IPS-15b (cell line): ENCODE data around the gene ABHD16A.
A peak's percentile ranks its signal among the peaks of the same experiment; 100 is the strongest.

Experiments
- H3K27me3 ChIP-seq: one replicate; pipeline ENCODE4 v1.6.1; 2013; ENCODE audit warnings: low read length; ENCODE audit not compliant: control insufficient read depth, insufficient read depth
- H3K36me3 ChIP-seq: one replicate; pipeline ENCODE4 v1.6.1; 2013; ENCODE audit warnings: low read length; ENCODE audit not compliant: control insufficient read depth, insufficient read depth
- H3K4me1 ChIP-seq: one replicate; pipeline ENCODE4 v1.6.1; 2013; ENCODE audit warnings: mild to moderate bottlenecking, low read length; ENCODE audit not compliant: control insufficient read depth, insufficient read depth
- H3K4me3 ChIP-seq: one replicate; pipeline ENCODE4 v1.5.1; 2013; ENCODE audit warnings: low read depth, low read length
- H3K9ac ChIP-seq: one replicate; pipeline ENCODE4 v1.6.1; 2013; ENCODE audit warnings: low read depth, mild to moderate bottlenecking, low read length
- H3K9me3 ChIP-seq: one replicate; pipeline ENCODE4 v1.6.1; 2013; ENCODE audit warnings: mild to moderate bottlenecking, low read length; ENCODE audit not compliant: control insufficient read depth, insufficient read depth

Gene ABHD16A

DNA sequence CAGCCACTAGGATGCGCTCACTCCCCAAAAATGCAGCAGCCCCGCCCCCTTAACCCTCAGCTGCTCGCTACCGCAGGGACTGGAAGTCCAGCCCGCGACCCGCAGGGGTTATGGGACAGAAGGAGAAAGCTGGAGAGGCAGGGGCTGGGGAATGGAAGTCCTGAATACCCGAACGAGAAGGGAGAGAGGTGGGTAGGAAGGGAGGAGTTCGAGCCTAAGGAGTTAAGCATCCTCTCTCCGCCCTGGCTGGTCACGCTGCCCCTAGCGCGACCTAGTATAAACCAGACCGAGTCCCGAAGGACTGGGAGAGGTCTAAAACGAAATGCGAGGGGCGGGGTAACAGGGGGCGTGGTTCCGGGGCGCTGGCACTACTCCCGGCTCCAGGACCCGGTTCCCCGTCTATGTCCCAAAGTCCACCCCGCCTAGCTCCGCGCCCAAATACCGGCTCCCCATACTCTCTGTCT lies 26.4 kb upstream of the ABHD16A start:
- peak overlapping the region; percentile 93 for H3K4me3 ChIP-seq
- peaks cover 5% of the 10 kb centered on the region for H3K4me1 ChIP-seq
- no peaks in the 10 kb centered on the region for H3K27me3 ChIP-seq
- peaks cover 19% of the 10 kb centered on the region for H3K36me3 ChIP-seq
- H3K9ac ChIP-seq, result peak overlapping the region; percentile 26
- H3K9me3 ChIP-seq, result no peaks in the 10 kb centered on the region

DNA sequence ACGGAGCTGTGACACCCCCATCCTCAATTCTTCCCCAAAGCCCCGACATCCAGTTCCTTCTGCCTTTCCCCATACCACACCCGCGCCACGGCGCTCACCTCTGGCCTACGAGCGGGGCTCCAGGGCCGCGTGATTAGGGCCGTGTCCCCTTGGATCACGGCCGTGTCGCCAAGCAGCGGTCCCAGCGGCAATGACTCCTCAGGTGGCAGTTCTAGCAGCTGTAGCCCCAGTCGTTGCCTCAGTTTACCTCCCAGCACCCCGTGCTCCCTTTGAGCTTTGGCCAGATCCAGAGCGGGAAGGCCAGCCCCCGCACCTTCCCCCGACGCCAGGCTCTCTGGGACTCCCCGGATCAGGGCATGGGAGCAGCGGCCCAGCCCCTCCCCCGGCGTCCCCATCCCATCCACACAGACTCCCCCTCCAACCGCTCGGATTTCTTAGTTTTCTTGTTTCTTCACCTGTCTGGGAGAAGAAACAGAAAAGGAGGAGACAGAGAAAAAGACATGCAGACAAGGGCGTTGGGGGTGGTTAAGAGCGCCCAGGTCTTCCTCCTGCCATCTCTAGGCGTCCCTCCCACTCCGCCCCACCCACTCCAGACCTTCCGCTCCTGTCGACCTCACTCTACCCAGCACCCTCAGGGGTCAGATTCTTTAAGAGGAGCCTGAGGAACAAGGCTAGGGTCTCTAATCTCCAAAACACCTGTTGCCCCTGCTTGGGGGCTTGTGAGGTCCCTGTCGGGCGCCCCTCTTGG lies 25.8 kb upstream of the ABHD16A start, which contains the start of gene DDAH2:
Gene DDAH2 (minus strand): TSS at position 533 of the 748 bp plus-strand sequence. CDS start 138 bp downstream, at position 395.
- H3K9ac ChIP-seq, result peak within 1 kb of the TSS; percentile 26
- H3K36me3 ChIP-seq, result peaks cover 16% of the 10 kb centered on the region
- peak within 1 kb of the TSS; percentile 93 for H3K4me3 ChIP-seq
- no peaks in the 10 kb centered on the region for H3K27me3 ChIP-seq
- no peaks in the 10 kb centered on the region for H3K9me3 ChIP-seq
- H3K4me1 ChIP-seq, result no peaks in the 10 kb centered on the region

DNA sequence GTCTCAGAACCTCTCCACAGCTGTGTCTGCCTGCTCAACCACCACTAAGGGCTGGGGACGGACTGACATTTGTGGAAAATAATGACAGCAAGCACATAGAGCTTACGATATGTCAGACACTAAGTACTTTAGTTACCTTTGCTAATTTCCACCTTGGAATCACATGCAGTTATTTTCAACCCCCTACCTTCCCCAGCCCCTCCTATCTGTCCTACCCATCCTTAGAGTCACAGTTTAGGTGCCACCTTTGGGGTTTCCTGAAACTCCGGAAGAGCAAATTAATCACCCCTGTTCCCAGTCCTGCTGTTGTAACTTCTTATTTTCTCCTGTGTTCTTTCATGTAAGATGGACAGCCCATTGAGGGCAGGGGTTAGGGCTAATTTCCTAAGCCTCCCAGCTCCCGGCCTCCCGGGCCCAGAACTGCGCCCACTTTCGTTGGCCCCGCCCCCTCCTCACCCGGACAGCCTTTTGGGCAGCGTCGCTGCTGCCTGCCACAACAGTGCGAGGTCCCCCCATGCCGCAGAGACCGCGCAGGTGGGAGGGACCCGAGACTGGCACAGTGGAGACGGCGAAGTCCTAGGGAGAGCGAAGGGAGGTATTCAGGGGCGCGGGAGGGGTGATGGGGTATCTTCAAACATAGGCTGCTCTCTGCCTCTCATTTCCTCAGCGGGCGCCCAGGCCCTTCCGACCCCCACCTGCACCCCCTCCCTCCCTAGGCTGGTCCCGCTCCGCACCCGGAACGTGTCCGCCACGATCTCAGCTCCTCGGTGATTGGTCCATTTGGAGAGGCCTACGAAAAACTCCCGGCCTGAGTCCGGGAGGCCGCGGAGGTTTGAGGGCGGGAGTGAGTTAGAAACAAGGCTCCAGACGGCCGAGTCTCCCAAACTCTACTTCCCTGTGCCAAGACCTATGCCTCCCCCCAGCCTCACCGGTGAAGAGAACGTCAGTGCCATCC lies 24.9 kb upstream of the ABHD16A start:
- Histone ChIP-seq H3K36me3 (peaks cover 8% of the 10 kb centered on the region), H3K4me1 (no peaks in the 10 kb centered on the region), H3K9me3 (no peaks in the 10 kb centered on the region), H3K9ac (no peak overlapping the region), H3K27me3 (no peaks in the 10 kb centered on the region), H3K4me3 (peak overlapping the region; percentile 93)

DNA sequence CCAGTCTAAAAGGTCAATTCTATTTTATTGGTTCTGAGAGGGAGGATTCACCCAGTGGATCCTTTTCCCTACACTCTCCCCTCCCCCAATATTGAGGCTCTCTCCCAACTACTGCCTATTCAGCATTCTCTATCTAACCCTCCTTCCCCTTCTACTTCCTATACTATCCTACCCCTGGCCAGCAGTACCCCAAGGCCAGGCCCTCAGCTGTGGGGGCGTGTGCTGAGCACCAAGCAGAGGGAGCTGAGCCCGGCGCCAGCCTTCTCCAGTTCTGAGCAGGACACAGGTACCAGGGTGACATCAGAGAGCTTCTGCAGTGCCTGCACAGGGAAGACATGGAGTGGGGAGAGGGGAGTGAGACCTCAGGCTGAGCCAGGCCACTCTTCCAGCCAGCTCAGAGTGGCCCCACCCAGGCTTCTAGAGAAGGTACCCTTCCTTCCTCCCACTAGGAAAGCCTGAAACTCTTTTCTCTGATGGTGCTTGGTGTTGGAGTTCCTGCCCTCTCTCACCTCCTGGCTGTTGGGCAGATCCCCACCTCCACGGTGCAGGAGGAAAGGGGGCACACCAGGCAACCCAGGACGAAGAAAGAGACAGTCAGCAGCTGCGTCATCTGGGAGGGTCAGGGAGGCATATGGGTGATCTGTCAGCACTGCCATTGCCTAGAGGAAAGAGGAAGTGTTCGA lies 24.1 kb upstream of the ABHD16A start:
- no peaks in the 10 kb centered on the region for H3K4me1 ChIP-seq
- H3K9ac ChIP-seq, result no peak overlapping the region
- peaks cover 8% of the 10 kb centered on the region for H3K36me3 ChIP-seq
- H3K9me3 ChIP-seq, result no peaks in the 10 kb centered on the region
- H3K4me3 ChIP-seq, result no peak overlapping the region
- no peaks in the 10 kb centered on the region for H3K27me3 ChIP-seq

DNA sequence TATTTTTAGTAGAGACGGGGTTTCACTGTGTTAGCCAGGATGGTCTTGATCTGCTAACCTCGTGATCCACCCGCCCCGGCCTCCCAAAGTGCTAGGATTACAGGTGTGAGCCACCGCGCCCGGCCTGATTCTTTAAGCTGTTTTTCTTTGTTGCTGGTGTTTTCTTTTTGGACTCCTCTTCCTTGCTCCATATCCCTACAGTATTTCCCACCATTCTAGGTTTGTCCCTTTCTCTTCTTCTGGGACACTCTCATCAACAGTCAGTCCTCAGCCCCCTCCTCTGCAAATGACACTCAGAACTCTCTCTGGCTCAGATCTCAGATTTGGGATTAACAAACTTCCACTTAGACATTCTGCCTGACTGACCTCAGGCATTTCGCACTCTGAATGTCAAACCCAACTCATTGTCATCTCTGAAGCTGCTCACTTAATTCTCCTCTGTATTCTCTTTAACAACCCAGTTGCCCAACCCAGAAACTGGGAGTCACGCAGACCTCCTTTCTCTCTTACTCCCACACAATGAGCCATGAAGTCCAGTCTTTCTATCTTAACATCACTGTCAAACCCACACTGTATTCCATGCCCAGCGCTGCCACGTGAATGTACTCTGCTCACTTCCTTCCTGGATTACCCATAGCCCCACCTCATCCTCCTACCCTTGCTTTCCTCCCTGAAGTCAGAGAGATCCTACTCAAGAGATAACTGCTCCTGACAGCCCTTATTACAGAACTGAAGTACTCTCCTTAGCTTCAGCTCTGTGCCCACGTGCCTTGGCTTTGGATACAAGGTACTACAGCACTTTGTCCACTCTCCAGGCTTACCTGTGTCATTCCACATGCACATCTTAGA lies 22.6 kb upstream of the ABHD16A start:
- Histone ChIP-seq H3K4me1 (no peaks in the 10 kb centered on the region), H3K4me3 (no peak overlapping the region), H3K9ac (no peak overlapping the region), H3K9me3 (no peaks in the 10 kb centered on the region), H3K36me3 (peaks cover 7% of the 10 kb centered on the region), H3K27me3 (no peaks in the 10 kb centered on the region)

DNA sequence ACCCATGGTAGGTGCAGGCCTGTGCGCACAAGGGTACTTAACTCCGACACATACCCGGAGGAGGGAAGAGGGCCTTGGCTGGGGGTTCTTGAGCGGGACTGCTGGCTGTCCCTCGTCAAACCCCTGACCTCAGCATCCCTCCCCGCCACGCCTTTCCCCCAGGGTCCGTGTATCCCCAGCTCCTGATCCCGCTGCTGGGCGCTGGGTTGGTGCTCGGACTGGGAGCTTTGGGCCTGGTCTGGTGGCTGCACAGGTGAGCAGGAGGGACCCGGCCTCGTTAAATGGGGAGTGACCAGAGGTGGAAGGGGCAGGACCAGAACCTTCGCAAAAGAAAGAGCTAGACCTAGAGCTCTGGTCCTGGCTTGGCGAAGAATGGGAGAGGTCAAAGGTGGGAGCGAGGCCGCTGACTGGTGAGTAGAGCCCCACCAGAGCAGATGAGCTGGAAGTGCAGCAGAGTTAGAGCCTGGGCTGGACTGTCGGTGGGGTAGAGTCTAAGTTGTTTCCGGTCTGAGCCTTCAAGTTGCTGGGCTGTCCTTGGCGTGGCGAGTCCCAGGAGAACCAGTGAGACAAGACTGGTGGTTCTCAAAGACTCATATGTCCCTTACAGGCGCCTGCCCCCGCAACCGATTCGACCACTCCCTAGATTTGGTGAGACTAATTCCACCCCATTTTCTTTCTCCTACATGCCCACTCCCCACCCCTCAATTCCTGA lies 21.0 kb upstream of the ABHD16A start:
- peaks cover 4% of the 10 kb centered on the region for H3K36me3 ChIP-seq
- no peak overlapping the region for H3K9ac ChIP-seq
- H3K4me3 ChIP-seq, result no peak overlapping the region
- no peaks in the 10 kb centered on the region for H3K27me3 ChIP-seq
- no peaks in the 10 kb centered on the region for H3K9me3 ChIP-seq
- H3K4me1 ChIP-seq, result no peaks in the 10 kb centered on the region

DNA sequence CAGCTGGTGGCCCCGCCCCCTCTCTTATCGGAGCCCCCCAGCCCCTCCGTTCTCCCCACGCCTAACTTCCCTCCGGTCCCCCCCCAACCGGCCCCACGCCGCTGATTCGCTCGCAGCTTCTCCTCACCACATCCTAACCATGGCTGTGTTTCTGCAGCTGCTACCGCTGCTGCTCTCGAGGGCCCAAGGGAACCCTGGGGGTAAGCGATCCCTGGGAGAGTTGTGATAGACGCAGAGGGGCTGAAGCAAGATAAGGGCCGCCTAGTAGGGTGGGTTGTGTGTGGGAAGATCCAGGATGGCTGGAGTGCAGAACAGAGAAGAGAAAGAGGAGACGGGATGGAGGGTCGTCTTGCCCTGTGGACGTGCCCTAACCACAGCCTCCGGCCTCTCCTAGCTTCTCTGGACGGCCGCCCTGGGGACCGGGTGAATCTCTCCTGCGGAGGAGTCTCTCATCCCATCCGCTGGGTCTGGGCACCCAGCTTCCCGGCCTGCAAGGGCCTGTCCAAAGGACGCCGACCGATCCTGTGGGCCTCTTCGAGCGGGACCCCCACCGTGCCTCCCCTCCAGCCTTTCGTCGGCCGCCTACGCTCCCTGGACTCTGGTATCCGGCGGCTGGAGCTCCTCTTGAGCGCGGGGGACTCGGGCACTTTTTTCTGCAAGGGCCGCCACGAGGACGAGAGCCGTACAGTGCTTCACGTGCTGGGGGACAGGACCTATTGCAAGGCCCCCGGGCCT lies 20.3 kb upstream of the ABHD16A start, which contains the start of gene MPIG6B:
Gene MPIG6B (plus strand): TSS at position 129 of the 735 bp plus-strand sequence. CDS start 11 bp downstream, at position 140.
- no peak within 1 kb of the TSS for H3K4me3 ChIP-seq
- peaks cover 4% of the 10 kb centered on the region for H3K36me3 ChIP-seq
- H3K27me3 ChIP-seq, result no peaks in the 10 kb centered on the region
- H3K4me1 ChIP-seq, result no peaks in the 10 kb centered on the region
- H3K9me3 ChIP-seq, result no peaks in the 10 kb centered on the region
- no peak within 1 kb of the TSS for H3K9ac ChIP-seq

DNA sequence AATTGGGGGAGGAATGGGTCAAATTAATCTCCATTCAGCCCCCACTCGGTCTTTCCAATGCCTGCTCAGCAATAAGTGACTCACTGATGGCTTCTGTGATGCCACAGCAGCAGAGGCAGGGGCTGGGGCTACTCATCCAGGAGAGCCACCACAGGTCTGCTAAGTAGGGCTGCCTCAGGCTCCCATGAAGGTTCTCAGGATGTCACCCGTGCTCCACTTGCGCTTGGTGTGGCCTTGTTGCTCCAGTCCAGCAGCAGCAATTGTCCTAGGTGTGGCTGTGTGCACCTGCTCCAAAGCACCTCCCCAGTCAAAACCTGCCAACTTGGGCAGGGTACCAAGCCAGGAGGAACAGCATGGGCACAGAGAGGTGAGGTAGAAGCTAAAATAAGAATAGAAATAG lies 19.0 kb upstream of the ABHD16A start:
- H3K36me3 ChIP-seq, result peaks cover 4% of the 10 kb centered on the region
- no peaks in the 10 kb centered on the region for H3K9me3 ChIP-seq
- no peak overlapping the region for H3K9ac ChIP-seq
- no peaks in the 10 kb centered on the region for H3K27me3 ChIP-seq
- H3K4me1 ChIP-seq, result peaks cover 8% of the 10 kb centered on the region
- no peak overlapping the region for H3K4me3 ChIP-seq

DNA sequence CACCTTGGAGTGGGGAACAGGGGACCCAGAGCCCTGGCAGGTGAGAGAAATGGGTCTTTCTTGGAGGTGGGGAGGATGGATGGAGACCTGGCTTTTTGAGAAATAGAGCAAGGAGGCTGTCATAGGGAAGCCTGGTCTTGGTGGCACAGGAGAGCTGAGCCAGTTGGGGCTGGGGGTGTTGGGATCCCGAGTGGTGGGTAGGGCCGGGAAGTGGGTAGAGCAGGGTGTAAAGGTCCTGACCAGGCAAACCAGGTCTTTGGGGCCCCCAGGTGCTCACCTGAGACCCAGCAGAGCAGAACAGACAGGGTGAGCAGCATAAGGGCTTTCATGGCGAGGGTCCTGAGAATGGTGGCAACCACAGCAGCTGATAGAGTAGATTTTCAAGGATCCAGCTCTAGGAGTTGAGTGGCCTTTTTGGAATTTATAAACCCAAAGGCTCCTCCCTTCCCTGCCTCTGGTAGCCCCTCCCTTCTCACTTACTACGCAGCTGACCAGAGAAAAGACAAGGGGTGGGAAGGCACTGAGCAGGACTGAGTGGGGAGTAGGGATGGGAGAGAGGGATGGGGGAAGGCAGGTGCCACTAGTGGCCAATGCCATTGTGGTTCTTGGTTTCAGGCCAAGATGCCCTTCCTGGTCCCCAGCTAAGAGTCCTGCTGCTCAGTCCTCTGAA lies 18.4 kb upstream of the ABHD16A start, which contains the start of gene LY6G6C:
Gene LY6G6C (minus strand): TSS at position 396 of the 670 bp plus-strand sequence. CDS start 67 bp downstream, at position 329.
- Histone ChIP-seq H3K9ac (no peak within 1 kb of the TSS), H3K9me3 (no peaks in the 10 kb centered on the region), H3K4me1 (peaks cover 9% of the 10 kb centered on the region), H3K27me3 (no peaks in the 10 kb centered on the region), H3K4me3 (no peak within 1 kb of the TSS), H3K36me3 (no peaks in the 10 kb centered on the region)
